ENCODE measurements around the gene ARHGAP18. TPM values are rescaled to one million over a fixed set of nuclear protein-coding genes. Genes with fewer than 3 reads are reported as not detected.

ARHGAP18 gene
- total RNA-seq, 1 donor from 2014 or later = 5.9 TPM

GRCh38 chr6:129657483-129657882 lies 52.5 kb downstream of the ARHGAP18 start:
- intact Hi-C loops (cut with micrococcal nuclease) = no loop called here
- Mint-ChIP-seq H3K9me3 (no peaks in the 10 kb centered on the region), H3K4me3 (ENCODE audit: low read depth) (no peak overlapping the region), H3K27me3 (ENCODE audit: low read depth) (no peaks in the 10 kb centered on the region), H3K36me3 (ENCODE audit: low read depth) (no peaks in the 10 kb centered on the region), H3K4me1 (ENCODE audit: low read depth) (peaks cover 13% of the 10 kb centered on the region), H3K27ac (no peak overlapping the region)
- no peak for DNase-seq (ENCODE audit: low spot score)

- Mint-ChIP-seq H3K4me1 (ENCODE audit: low read depth) (peaks cover 19% of the 10 kb centered on the region), H3K36me3 (ENCODE audit: low read depth) (no peaks in the 10 kb centered on the region), H3K27me3 (ENCODE audit: low read depth) (no peaks in the 10 kb centered on the region), H3K27ac (no peak overlapping the region), H3K4me3 (ENCODE audit: low read depth) (no peak overlapping the region), H3K9me3 (no peaks in the 10 kb centered on the region)
- intact Hi-C loops (cut with micrococcal nuclease) = no loop called here
- no peak for DNase-seq (ENCODE audit: low spot score)
Observed at GRCh38 chr6:129655334-129655733, 54.6 kb downstream of the ARHGAP18 start.

- no peaks in the 10 kb centered on the region for H3K27me3 Mint-ChIP-seq (ENCODE audit: low read depth)
- intact Hi-C loops (cut with micrococcal nuclease) = no loop called here
- H3K27ac Mint-ChIP-seq = no peak overlapping the region
- DNase-seq (ENCODE audit: low spot score) = no peak
- no peaks in the 10 kb centered on the region for H3K36me3 Mint-ChIP-seq (ENCODE audit: low read depth)
- H3K4me3 Mint-ChIP-seq (ENCODE audit: low read depth) = no peak overlapping the region
- no peaks in the 10 kb centered on the region for H3K9me3 Mint-ChIP-seq
- H3K4me1 Mint-ChIP-seq (ENCODE audit: low read depth) = peaks cover 21% of the 10 kb centered on the region
Observed at GRCh38 chr6:129653746-129654145, 56.2 kb downstream of the ARHGAP18 start.

- DNase-seq (ENCODE audit: low spot score) = no peak
- intact Hi-C loops (cut with micrococcal nuclease) = no loop called here
- Mint-ChIP-seq H3K27ac (no peak overlapping the region), H3K27me3 (ENCODE audit: low read depth) (no peaks in the 10 kb centered on the region), H3K4me3 (ENCODE audit: low read depth) (no peak overlapping the region), H3K36me3 (ENCODE audit: low read depth) (no peaks in the 10 kb centered on the region), H3K9me3 (no peaks in the 10 kb centered on the region), H3K4me1 (ENCODE audit: low read depth) (peaks cover 22% of the 10 kb centered on the region)
Observed at GRCh38 chr6:129653229-129653628, 56.7 kb downstream of the ARHGAP18 start.

GRCh38 chr6:129651291-129651691 lies 58.7 kb downstream of the ARHGAP18 start:
- Mint-ChIP-seq H3K9me3 (no peaks in the 10 kb centered on the region), H3K27me3 (ENCODE audit: low read depth) (peaks cover 4% of the 10 kb centered on the region), H3K4me3 (ENCODE audit: low read depth) (no peak overlapping the region), H3K36me3 (ENCODE audit: low read depth) (no peaks in the 10 kb centered on the region), H3K27ac (no peak overlapping the region), H3K4me1 (ENCODE audit: low read depth) (peaks cover 22% of the 10 kb centered on the region)
- intact Hi-C loops (cut with micrococcal nuclease) = no loop called here
- no peak for DNase-seq (ENCODE audit: low spot score)

GRCh38 chr6:129648819-129649491 lies 61.0 kb downstream of the ARHGAP18 start:
- Mint-ChIP-seq H3K4me1 (ENCODE audit: low read depth) (peaks cover 18% of the 10 kb centered on the region), H3K27ac (no peak overlapping the region), H3K9me3 (no peaks in the 10 kb centered on the region), H3K27me3 (ENCODE audit: low read depth) (peaks cover 7% of the 10 kb centered on the region), H3K4me3 (ENCODE audit: low read depth) (no peak overlapping the region), H3K36me3 (ENCODE audit: low read depth) (no peaks in the 10 kb centered on the region)
- intact Hi-C loops (cut with micrococcal nuclease) = no loop called here
- DNase-seq (ENCODE audit: low spot score) = no peak

GRCh38 chr6:129647044-129647443 lies 62.9 kb downstream of the ARHGAP18 start:
- H3K9me3 Mint-ChIP-seq = no peaks in the 10 kb centered on the region
- peaks cover 12% of the 10 kb centered on the region for H3K4me1 Mint-ChIP-seq (ENCODE audit: low read depth)
- intact Hi-C loops (cut with micrococcal nuclease) = no loop called here
- DNase-seq (ENCODE audit: low spot score) = no peak
- peaks cover 7% of the 10 kb centered on the region for H3K27me3 Mint-ChIP-seq (ENCODE audit: low read depth)
- no peak overlapping the region for H3K27ac Mint-ChIP-seq
- no peaks in the 10 kb centered on the region for H3K36me3 Mint-ChIP-seq (ENCODE audit: low read depth)
- no peak overlapping the region for H3K4me3 Mint-ChIP-seq (ENCODE audit: low read depth)

- H3K4me1 Mint-ChIP-seq (ENCODE audit: low read depth) = peaks cover 10% of the 10 kb centered on the region
- no peak for DNase-seq (ENCODE audit: low spot score)
- no peak overlapping the region for H3K27ac Mint-ChIP-seq
- intact Hi-C loops (cut with micrococcal nuclease) = no loop called here
- H3K4me3 Mint-ChIP-seq (ENCODE audit: low read depth) = no peak overlapping the region
- no peaks in the 10 kb centered on the region for H3K9me3 Mint-ChIP-seq
- H3K27me3 Mint-ChIP-seq (ENCODE audit: low read depth) = peaks cover 7% of the 10 kb centered on the region
- peaks cover 1% of the 10 kb centered on the region for H3K36me3 Mint-ChIP-seq (ENCODE audit: low read depth)
Observed at GRCh38 chr6:129646642-129647041, 63.3 kb downstream of the ARHGAP18 start.

- peaks cover 7% of the 10 kb centered on the region for H3K36me3 Mint-ChIP-seq (ENCODE audit: low read depth)
- no peak overlapping the region for H3K27ac Mint-ChIP-seq
- H3K4me3 Mint-ChIP-seq (ENCODE audit: low read depth) = no peak overlapping the region
- no peaks in the 10 kb centered on the region for H3K9me3 Mint-ChIP-seq
- peaks cover 10% of the 10 kb centered on the region for H3K4me1 Mint-ChIP-seq (ENCODE audit: low read depth)
- intact Hi-C loops (cut with micrococcal nuclease) = no loop called here
- no peak for DNase-seq (ENCODE audit: low spot score)
- H3K27me3 Mint-ChIP-seq (ENCODE audit: low read depth) = peaks cover 7% of the 10 kb centered on the region
Observed at GRCh38 chr6:129645830-129646579, 64.0 kb downstream of the ARHGAP18 start.

- Mint-ChIP-seq H3K27ac (no peak overlapping the region), H3K4me1 (ENCODE audit: low read depth) (peaks cover 6% of the 10 kb centered on the region), H3K36me3 (ENCODE audit: low read depth) (peaks cover 12% of the 10 kb centered on the region), H3K27me3 (ENCODE audit: low read depth) (peaks cover 7% of the 10 kb centered on the region), H3K4me3 (ENCODE audit: low read depth) (no peak overlapping the region), H3K9me3 (no peaks in the 10 kb centered on the region)
- no peak for DNase-seq (ENCODE audit: low spot score)
- intact Hi-C loops (cut with micrococcal nuclease) = no loop called here
Observed at GRCh38 chr6:129645106-129645829, 64.7 kb downstream of the ARHGAP18 start.

- Mint-ChIP-seq H3K9me3 (no peaks in the 10 kb centered on the region), H3K27me3 (ENCODE audit: low read depth) (peaks cover 7% of the 10 kb centered on the region), H3K36me3 (ENCODE audit: low read depth) (peaks cover 12% of the 10 kb centered on the region), H3K27ac (no peak overlapping the region), H3K4me3 (ENCODE audit: low read depth) (no peak overlapping the region), H3K4me1 (ENCODE audit: low read depth) (peaks cover 5% of the 10 kb centered on the region)
- intact Hi-C loops (cut with micrococcal nuclease) = no loop called here
- no peak for DNase-seq (ENCODE audit: low spot score)
Observed at GRCh38 chr6:129644567-129645015, 65.4 kb downstream of the ARHGAP18 start.

- intact Hi-C loops (cut with micrococcal nuclease) = no loop called here
- H3K4me3 Mint-ChIP-seq (ENCODE audit: low read depth) = no peak overlapping the region
- no peak overlapping the region for H3K27ac Mint-ChIP-seq
- no peak for DNase-seq (ENCODE audit: low spot score)
- H3K9me3 Mint-ChIP-seq = no peaks in the 10 kb centered on the region
- H3K27me3 Mint-ChIP-seq (ENCODE audit: low read depth) = peaks cover 7% of the 10 kb centered on the region
- H3K4me1 Mint-ChIP-seq (ENCODE audit: low read depth) = peaks cover 4% of the 10 kb centered on the region
- peaks cover 12% of the 10 kb centered on the region for H3K36me3 Mint-ChIP-seq (ENCODE audit: low read depth)
Observed at GRCh38 chr6:129643968-129644367, 66.0 kb downstream of the ARHGAP18 start.

- peaks cover 7% of the 10 kb centered on the region for H3K27me3 Mint-ChIP-seq (ENCODE audit: low read depth)
- H3K4me3 Mint-ChIP-seq (ENCODE audit: low read depth) = no peak overlapping the region
- no peak overlapping the region for H3K27ac Mint-ChIP-seq
- intact Hi-C loops (cut with micrococcal nuclease) = no loop called here
- H3K36me3 Mint-ChIP-seq (ENCODE audit: low read depth) = peaks cover 16% of the 10 kb centered on the region
- no peaks in the 10 kb centered on the region for H3K4me1 Mint-ChIP-seq (ENCODE audit: low read depth)
- no peak for DNase-seq (ENCODE audit: low spot score)
- H3K9me3 Mint-ChIP-seq = no peaks in the 10 kb centered on the region
Observed at GRCh38 chr6:129643176-129643575, 66.8 kb downstream of the ARHGAP18 start.
